ELF-1 (cell line): ENCODE results near the gene PIK3C2G.

Experiments
- DNase-seq: peaks from one replicate; pipeline ENCODE4 v3.0.0-alpha.2; 2016; ENCODE audit warnings: low read depth, low spot score

Gene PIK3C2G

GRCh38 chr12:18340186-18340585 is 78.9 kb downstream of the PIK3C2G start:
- no peak for DNase-seq

- no peak for DNase-seq
Observed at GRCh38 chr12:18340786-18341185, 79.5 kb downstream of the PIK3C2G start.

GRCh38 chr12:18343708-18344107 is 82.4 kb downstream of the PIK3C2G start:
- DNase-seq = no peak

- DNase-seq = no peak
Observed at GRCh38 chr12:18345021-18345735, 83.9 kb downstream of the PIK3C2G start.

GRCh38 chr12:18352312-18352711 is 91.0 kb downstream of the PIK3C2G start:
- no peak for DNase-seq

GRCh38 chr12:18355429-18355828 is 94.1 kb downstream of the PIK3C2G start:
- no peak for DNase-seq

GRCh38 chr12:18358077-18358476 is 96.8 kb downstream of the PIK3C2G start:
- no peak for DNase-seq

- DNase-seq = no peak
Observed at GRCh38 chr12:18358930-18359329, 97.6 kb downstream of the PIK3C2G start.

GRCh38 chr12:18361433-18361832 is 100.1 kb downstream of the PIK3C2G start:
- peak; percentile 15 for DNase-seq

- DNase-seq = no peak
Observed at GRCh38 chr12:18363321-18363720, 102.0 kb downstream of the PIK3C2G start.

- DNase-seq = no peak
Observed at GRCh38 chr12:18368594-18368993, 107.3 kb downstream of the PIK3C2G start.

- DNase-seq = no peak
Observed at GRCh38 chr12:18373181-18373580, 111.9 kb downstream of the PIK3C2G start.

- no peak for DNase-seq
Observed at GRCh38 chr12:18375131-18375530, 113.8 kb downstream of the PIK3C2G start.

GRCh38 chr12:18375583-18375982 is 114.3 kb downstream of the PIK3C2G start:
- no peak for DNase-seq

- DNase-seq = no peak
Observed at GRCh38 chr12:18382236-18382885, 121.0 kb downstream of the PIK3C2G start.

GRCh38 chr12:18383203-18383602 is 121.9 kb downstream of the PIK3C2G start:
- DNase-seq = no peak

GRCh38 chr12:18387706-18388105 is 126.4 kb downstream of the PIK3C2G start:
- no peak for DNase-seq

GRCh38 chr12:18389820-18390219 is 128.5 kb downstream of the PIK3C2G start:
- no peak for DNase-seq

- no peak for DNase-seq
Observed at GRCh38 chr12:18391151-18391550, 129.8 kb downstream of the PIK3C2G start.

- no peak for DNase-seq
Observed at GRCh38 chr12:18394742-18395141, 133.4 kb downstream of the PIK3C2G start.

- no peak for DNase-seq
Observed at GRCh38 chr12:18400186-18400585, 138.9 kb downstream of the PIK3C2G start.

- DNase-seq = no peak
Observed at GRCh38 chr12:18402872-18403611, 141.7 kb downstream of the PIK3C2G start.

- DNase-seq = no peak
Observed at GRCh38 chr12:18411453-18411852, 150.1 kb downstream of the PIK3C2G start.
